HG02678 (cell line): ENCODE measurements around the gene TBX5.

Experiments
- ATAC-seq: cut with Tn5 transposase; IDR thresholded peaks from one replicate; pipeline ENCODE4 v1.9.1; 2021; ENCODE audit warnings: mild to moderate bottlenecking, moderate library complexity; ENCODE audit not compliant: unreplicated experiment

Gene TBX5

DNA sequence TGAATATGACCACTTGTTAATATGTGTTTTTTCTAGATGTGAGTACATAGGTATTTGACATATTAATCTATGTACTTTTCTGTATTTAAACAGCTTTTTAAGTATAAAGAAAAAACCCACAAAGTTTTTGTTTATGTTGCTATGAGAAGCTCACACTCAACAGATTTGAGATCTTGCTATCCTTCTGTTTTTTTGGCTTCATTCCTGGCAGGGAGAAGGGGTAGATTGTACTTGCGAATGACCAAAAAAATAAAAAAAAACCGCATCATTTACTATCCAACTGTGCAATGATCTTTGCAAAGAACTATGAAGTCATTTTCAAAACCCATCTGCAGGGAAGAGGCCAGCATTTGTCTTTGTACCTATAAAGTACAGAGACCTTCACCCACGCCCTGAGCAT, 28.4 kb upstream of the TBX5 start:
- no peak for ATAC-seq

DNA sequence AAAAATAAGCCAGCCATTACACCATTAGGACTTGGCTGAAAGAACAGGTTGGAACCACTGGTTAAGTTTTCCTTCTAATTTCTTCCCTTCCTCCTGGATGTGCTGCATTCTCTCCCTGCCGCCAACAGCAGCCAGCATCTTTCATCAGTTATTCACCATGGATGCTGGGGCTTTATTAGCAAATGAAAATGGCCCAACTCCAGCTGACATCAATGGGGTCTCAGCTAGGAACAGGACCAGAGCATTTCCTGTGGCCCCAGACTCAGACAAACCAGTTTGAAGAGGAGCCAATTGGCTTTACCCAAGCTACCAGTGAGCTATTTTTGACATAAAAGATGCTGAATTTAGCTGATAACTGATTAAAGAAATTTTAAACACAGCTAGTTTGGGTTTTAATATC, 26.0 kb upstream of the TBX5 start:
- ATAC-seq, result no peak

GRCh38 chr12:114430306-114430705, 24.4 kb upstream of the TBX5 start:
- ATAC-seq, result no peak

- ATAC-seq, result no peak
Observed at GRCh38 chr12:114425031-114425626, 19.2 kb upstream of the TBX5 start.

GRCh38 chr12:114420944-114421335, 15.0 kb upstream of the TBX5 start:
- no peak for ATAC-seq

GRCh38 chr12:114420182-114420943, 14.4 kb upstream of the TBX5 start:
- no peak for ATAC-seq

- ATAC-seq, result no peak
Observed at GRCh38 chr12:114416028-114416427, 10.1 kb upstream of the TBX5 start.

GRCh38 chr12:114415525-114415868, 9.6 kb upstream of the TBX5 start:
- no peak for ATAC-seq

- no peak for ATAC-seq
Observed at GRCh38 chr12:114414866-114415524, 9.1 kb upstream of the TBX5 start.

DNA sequence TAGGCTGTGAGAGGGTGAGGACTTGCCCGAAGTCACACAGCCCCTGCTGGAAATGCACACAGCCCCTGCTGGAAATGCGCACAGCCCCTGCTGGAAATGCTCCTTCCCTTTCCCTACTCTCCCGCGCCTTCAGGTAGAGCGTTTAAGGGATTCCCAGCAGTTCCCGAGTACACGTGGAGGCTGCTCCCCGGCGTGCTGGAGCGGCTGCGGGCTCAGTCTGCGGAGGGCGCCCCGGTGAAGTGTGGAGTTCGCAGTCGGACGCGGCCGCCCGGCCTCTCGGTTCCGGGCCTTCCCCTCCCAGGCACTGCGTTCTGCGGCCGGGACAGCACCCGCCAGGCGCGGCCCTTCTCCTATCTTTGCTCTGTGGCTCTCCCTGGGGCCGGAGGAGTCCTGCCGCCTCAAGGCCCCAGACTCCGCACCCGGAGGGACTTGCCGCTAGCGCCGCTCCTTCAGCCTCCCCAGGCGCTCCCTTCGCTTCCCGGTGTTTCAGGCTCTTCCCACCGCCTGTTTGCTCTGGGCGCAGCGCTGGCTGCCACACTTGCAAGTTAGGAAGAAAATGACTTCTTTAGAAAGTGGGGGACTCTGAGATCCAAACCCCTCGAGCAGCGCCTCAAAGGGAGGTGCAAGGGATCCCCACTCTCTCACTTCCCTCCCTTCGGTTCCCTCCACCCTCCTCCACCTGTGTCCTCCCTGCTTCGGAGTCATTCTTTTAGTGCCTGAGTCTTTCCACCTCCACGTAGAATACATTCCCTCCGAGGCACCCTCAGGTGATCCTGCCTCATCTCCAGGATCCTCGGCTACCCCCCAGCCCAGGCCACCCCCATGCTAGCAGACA, 8.3 kb upstream of the TBX5 start:
- ATAC-seq, result no peak

- no peak for ATAC-seq
Observed at GRCh38 chr12:114412825-114413749, 7.1 kb upstream of the TBX5 start.

DNA sequence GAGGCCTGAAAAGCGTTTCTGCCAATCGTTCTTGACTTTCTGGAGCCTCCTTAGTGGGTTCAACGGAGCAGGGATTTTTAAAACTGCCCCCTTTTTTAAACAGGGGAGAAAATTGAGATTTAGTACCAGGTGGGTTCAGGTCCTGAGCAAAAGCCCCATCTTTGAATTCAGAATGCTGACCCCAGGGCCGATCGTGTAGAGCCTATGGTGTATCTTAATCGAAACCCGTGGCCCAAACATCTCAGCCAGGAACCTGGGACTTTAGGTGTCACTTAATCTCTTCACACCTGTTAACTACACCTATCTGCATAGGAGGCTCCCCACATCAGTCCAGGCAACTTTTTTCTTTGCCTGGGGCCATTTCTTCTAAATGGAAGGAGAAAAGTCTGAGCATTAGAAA, 6.4 kb upstream of the TBX5 start:
- ATAC-seq, result no peak

- no peak for ATAC-seq
Observed at GRCh38 chr12:114411071-114411837, 5.3 kb upstream of the TBX5 start.

DNA sequence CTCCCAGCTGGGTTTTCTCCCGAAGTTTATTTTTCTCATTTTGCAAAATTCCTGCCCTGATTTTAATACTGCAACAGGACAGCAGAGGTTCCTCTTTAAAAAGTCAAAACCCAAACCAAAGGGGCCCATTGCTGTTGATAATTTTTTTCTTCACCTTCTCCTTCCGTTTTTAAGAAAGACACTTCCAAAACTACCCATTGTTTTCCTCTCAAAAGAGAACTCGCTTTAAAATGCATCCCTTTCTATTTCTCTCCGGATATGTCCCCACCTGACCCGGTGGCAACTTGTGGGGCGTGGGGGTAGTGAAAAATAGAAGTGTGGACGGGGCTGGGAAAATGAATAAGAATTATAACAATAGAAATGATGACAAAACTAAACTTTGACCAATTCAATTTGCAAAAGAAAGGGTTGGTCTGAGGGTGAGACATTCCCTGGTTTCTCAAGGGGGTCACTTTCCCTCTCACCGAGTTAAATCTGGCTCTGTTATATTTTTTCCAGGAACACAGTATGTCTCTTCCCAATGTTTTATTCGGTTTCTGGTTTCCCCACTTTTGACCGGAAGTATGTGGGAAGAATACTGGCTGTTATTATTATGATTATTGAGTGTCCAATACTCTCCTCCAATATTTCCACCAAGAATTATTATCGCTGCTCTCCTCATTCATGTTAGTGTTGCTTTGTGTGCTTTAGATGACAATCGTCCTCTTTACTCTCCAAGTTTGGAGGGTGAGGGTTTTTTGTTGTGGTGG, 4.1 kb upstream of the TBX5 start:
- no peak for ATAC-seq

GRCh38 chr12:114408886-114409851, 3.2 kb upstream of the TBX5 start:
- ATAC-seq, result no peak

DNA sequence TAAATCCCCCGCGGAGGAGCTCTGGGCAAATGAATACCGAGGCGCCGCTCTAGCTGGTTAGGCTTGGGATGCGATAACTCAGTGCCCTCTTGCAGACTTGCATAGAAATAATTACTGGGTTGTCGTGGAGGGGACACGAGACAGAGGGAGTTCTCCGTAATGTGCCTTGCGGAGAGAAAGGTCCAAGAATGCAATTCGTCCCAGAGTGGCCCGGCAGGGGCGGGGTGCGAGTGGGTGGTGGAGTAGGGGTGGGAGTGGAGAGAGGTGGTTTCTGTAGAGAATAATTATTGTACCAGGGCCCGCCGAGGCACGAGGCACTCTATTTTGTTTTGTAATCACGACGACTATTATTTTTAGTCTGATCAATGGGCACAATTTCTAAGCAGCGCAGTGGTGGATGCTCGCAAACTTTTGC, 2.5 kb upstream of the TBX5 start:
- ATAC-seq, result no peak

- ATAC-seq, result no peak
Observed at GRCh38 chr12:114407842-114408411, 2.0 kb upstream of the TBX5 start.
